Esophagus muscularis mucosa (tissue), 3 donors: ENCODE data around the gene PCDHB5.

Experiments used
- CTCF ChIP-seq, 3 experiments: fragments of 200-600 bp in 2 of 3; fragments of 450-650 bp in 1 of 3; sonication (generic) in 2 of 3; IDR thresholded peaks; one replicate each; pipeline ENCODE4 v1.5.1; 2017 to 2019; ENCODE audit warnings: antibody characterized with exemption in 3 of 3, mild to moderate bottlenecking in 2 of 3, moderate library complexity in 1 of 3
- POLR2A ChIP-seq: fragments of 450-650 bp; IDR thresholded peaks from one replicate; pipeline ENCODE4 v1.6.1; 2017; ENCODE audit warnings: antibody characterized with exemption, moderate library complexity, mild to moderate bottlenecking, low read depth
- POLR2AphosphoS5 ChIP-seq, 2 donors: sonication (generic); formaldehyde crosslinking; IDR thresholded peaks; one replicate each; pipeline ENCODE4 v1.6.1; 2017; ENCODE audit warnings: antibody characterized with exemption in 2 of 2

GRCh38 chr5:141186897-141187512, 52.0 kb downstream of the PCDHB5 start, which contains the start of gene PCDHB9:
- TF ChIP-seq CTCF (IDR thresholded peaks at IDR 0.05) (peak in 2 of 3 experiments; percentile 5 to 35), POLR2A (no peak), POLR2AphosphoS5 (IDR thresholded peaks at IDR 0.05) (no peak)
